Stromal cell of bone marrow (primary cell): Measurements from ENCODE around the gene SMYD3.

ENCODE experiments used
- DNase-seq: peaks from one replicate; pipeline ENCODE4 v3.0.0-alpha.2; 2012; ENCODE audit warnings: low read depth

SMYD3 gene

DNA sequence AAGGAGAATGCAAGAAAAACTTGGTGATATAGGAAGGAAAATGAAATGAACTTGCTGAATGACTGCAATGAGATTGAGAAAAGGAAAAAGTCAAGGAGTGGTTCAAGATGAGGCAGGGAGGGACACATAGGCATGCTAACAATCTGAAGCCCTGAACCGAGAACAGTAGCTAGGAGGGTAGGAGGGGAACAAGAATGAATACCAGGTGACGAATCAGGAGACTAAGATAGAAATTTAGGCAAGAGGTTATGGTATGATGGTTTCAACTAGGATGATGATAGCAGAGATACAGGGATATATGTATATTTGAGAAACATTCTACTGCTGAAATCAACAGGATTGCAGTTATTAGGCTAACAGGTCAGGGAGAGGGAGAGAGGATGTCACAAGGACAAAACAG is 44.1 kb downstream of the SMYD3 start:
- DNase-seq: no peak

DNA sequence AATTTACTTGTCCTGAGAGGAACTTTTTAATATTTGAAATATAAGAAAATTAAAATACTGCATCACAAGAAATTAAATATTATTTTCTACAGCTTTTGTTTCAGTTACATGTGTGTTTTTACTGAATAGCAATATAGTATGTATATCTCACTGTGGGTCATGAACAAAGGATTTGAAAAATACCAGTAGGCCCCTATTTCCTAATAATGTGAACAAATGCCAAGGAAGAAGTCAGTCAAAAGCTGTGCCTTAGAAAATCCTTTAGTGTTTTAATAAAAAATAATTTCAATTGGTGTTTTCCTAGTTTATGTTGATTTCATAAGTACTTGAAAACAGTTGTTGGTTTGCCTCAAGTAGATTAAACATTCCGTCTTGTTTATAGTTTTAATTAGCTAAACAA is 46.7 kb downstream of the SMYD3 start:
- no peak for DNase-seq

DNA sequence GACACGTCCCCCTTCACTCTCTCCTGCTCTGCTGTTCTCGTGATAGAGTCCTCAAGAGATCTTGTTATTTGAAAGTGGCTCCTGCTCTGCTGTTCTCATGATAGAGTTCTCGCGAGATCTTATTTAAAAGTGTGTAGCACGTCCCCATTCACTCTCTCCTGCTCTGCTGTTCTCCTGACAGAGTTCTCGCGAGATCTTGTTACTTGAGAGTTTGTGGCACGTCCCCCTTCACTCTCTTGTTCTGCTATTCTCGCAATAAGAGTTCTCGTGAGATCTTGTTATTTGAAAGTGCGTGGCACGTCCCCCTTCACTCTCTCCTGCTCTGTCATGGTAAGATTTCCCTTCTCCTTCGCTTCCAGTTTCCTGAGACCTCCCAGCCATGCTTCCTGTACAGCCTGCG is 47.9 kb downstream of the SMYD3 start:
- DNase-seq: no peak

DNA sequence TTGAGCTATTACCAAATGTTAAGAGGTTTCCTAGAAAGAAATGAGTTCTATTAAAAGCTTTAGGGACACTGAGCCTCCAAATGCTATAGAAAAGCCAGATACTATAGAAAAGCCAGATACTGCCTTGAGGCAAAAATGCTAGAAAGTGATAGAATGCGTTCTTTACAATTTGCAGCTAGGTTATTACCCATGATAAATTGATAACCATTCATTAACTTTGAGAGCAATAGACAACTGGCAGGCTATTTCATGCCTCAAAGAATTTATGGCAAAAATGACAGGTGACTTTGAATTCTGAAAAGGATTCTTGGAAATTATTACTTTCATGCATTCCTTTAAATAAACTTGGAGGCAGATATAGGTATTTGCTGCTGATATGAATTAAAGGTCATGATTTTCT is 51.6 kb downstream of the SMYD3 start:
- DNase-seq: no peak

DNA sequence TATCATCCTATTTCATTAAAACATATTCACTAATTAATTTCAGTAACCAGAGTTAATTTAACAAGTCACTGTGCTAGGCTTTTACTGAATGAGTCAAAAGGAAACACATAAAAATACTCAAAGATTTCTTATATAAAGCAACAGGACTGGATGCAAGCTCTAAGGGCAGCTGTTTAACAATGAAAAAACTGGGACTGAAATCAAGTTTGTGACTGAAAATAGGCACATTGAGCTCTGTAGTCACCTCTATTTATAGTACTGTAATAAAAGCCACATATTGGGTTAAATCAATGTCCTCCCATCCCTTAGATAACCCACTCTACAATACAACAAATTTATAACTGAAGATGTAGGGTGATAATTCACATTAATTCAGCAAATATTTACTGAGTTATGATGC is 52.4 kb downstream of the SMYD3 start:
- no peak for DNase-seq

DNA sequence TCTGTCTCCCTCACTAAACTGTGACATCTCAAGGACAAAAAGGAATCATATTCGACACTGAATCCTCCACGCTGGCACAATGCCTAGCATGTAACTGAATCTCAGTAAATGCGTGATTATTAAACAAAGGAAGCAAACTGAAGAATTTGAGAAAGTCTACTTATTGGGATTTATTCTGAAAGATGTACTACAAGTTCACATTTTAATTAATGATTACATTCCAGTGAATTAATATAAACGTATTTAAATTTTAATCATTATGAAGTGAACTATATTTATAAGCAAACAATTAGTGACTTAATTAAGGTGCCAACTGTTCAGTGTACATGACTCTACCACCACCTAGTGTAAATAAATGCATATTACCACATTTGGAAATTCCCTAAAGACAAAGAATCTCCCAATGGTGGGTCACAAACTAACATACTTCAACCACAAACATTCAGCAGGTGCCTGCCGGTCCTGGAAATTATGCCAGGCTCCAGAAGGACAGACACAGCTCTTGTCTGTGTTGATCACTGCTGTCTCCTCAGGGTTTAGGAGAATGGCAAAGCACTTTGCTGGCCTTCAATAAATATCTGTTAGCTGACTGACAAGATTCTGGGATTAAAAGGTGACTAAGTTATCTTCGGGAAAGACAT is 56.3 kb downstream of the SMYD3 start:
- no peak for DNase-seq

DNA sequence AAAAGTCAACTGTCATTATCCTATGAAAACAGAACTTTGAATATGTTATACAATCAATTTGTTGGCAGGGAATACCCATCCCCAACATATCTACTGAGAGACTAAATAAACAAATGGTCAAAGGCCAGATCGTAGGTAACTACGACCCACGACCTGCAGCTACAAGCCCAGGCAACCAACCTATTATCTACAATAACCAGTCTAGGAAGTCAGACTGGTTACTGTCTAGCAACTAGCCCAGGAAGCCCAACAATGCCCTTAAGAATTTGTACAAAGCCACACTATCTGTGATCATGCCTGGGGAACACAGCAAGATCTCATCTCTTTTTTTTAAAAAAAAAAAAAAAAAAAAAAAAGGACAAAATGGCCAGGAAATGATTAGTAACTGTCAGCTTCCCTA is 58.7 kb downstream of the SMYD3 start:
- no peak for DNase-seq

DNA sequence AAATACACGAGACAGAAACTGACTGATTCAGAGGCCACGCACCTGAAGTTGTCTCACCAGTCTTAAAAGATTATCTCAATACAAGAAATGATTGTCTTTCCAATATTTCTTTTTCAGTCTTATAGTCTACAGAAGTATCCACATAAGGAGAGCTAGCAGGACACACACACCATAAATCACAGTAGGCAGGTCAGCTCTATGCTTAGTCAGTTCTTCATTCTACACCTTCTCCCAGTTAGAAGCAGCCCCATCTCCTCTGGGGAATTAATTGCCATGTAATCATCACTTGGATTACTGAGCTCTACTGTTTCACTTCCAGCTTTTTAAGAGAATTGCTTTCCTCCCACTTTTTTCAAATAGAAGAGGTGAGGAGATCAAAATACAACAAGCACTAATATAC is 59.6 kb downstream of the SMYD3 start:
- no peak for DNase-seq

DNA sequence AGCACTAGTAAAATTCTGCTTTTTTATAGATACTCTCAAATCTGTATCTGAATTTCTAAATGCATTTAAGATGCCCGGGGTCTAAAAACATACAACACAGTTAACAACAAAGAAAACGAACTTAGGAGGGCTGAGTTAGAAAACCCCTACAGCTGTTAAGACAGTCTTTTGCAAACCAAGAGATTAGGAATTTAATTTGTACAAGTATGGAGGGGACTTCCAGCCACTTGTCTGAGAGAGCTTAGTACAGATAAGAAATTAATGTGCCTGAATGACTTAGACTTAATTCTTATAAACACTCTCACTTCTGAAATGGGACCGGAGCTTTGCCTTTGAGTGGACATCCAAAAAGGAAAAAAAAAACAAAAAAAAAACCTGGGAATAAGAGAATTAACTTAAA is 61.6 kb downstream of the SMYD3 start:
- DNase-seq: no peak

DNA sequence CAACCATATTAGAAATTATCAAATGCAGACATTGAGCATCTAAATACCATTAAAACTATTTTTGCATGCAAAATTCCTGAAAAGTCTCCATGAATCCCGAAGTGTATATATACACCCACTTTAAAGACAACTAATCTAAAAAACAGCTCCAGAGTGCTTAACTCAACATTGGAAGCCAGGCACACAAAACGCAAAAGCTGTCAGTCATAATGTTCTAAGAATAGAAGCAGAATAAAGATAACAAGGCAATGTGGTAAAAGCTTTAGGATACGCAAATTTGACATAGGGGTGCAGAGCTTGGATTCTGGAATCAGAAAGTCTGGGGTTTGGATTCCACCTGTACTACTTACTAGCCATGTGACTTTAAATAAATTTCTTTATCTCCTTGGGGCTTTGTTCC is 62.5 kb downstream of the SMYD3 start:
- DNase-seq: no peak

DNA sequence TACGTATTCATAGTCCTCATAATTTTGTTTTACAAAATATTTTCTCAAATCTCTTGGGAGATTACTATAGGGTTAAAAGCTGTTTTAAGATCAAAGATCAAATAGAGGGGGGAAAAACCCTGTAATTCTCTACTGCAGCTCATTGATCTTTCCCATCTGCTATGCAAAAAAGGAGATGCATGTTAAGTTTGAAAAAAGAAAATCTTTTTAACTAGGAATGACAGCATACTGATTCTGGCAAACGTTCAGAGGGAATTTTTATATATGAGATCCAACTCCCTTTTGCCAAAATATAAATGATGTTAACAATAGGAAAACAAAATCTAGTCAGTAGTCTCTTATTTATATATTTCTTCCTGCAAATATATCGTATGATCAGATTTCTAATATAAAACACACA is 69.1 kb downstream of the SMYD3 start:
- DNase-seq: no peak

DNA sequence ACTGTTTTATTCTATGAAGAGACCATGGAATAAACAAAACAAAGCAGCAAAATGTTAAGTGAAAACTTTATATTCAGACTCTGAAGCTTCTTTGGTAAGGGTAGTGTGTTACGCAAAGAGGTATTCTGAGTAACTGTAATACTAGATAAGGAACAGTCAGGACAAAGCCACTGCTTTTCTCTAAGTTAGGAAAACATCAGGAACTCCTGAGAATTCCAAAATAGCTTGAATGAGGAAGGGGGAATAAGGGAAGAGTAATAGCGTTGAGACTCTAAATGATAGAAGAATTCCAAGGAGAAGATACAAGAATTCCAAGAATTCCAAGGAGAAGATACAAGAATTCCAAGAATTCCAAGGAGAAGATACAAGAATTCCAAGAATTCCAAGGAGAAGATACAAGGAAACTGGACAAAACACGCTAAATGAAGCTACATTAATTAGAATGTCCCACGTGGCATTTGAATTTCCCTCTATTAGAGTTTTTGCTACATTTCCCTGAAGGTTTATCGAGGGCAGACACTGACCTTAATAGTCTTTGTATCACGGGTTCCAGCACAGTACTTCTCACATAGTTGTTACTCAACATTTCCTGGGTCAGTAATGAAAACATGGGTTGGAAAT is 71.5 kb downstream of the SMYD3 start:
- DNase-seq: no peak

DNA sequence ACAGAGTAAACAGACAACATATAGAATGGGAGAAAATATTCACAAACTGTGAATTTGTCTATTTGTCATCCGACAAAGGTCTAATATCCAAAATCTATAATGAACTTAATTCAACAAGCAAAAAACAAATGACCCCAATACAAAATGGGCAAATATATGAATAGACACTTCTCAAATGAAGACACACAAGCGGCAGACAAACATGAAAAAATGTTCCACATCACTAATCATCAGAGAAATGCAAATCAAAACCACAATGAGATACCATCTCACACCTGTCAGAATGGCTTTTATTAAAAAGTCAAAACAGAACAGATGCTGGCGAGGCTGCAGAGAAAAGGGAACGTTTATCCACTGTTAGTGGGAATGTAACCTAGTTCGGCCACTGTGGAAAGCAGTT is 72.7 kb downstream of the SMYD3 start:
- DNase-seq: no peak

DNA sequence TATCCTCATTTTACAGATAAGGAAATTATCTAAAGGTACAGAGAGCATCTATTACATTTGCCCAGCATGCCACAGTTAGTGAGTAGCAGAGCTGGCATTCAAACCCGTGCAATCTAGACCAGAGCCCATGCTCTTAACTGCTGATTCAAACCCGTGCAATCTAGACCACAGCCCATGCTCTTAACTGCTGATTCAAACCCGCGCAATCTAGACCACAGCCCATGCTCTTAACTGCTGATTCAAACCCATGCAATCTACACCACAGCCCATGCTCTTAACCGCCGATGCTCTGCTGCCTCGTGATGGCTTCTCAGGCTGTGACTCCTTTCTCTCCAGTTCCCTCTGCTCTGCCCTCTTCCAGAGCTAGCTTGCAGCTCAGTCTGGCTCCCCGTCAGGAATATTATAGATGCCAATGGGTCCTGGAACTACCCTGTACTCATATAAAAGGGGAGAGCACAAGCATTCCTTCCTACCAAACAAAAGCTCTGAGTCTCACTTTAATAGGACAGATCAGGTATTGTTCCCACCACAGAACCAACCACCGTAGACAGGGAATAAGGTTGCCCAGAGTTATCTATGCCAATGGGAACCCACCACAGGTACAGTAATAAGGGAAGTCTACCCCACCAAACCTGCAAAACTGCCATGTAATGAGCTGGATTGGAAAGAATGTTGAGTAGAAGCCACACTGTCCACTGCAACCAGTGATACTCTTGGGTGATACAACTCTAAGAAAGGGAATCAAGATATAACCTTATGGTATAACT is 78.4 kb downstream of the SMYD3 start:
- peak; percentile 93 for DNase-seq

DNA sequence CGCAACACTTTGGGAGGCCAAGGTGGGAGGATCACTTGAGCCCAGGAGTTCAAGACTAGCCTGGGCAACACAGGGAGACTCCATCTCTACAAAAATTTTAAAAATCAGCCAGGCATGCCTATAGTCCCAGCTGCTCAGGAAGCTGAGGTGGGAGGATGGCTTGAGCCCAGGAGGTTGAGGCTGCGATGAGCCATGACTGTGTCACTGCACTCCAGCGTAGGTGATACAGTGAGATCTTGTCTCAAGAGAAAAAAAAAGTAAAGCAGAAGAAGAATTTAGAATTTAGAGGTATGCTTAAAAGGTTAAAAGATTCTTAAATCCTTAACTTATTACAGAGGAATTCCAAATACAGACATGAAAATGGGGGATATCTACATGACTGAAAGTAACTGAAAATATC is 79.5 kb downstream of the SMYD3 start:
- no peak for DNase-seq

DNA sequence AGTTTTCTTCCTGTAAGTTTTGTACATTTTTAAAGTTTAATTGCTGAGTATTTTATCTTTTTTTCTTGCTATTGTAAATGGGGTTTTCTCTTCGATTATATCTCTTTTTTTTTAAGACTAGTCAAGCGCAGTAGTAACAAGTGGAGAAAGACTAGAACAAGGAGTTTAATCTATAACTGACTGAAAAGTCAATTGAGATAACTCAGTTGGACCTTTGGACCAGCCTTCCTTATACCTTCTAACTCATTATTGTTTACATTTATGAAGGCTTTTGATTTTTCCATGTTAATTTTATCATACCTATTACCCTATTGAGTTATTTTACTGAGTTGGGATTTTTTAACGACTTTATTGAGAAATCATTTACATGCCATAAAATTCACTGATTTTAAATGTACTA is 81.2 kb downstream of the SMYD3 start:
- DNase-seq: no peak

DNA sequence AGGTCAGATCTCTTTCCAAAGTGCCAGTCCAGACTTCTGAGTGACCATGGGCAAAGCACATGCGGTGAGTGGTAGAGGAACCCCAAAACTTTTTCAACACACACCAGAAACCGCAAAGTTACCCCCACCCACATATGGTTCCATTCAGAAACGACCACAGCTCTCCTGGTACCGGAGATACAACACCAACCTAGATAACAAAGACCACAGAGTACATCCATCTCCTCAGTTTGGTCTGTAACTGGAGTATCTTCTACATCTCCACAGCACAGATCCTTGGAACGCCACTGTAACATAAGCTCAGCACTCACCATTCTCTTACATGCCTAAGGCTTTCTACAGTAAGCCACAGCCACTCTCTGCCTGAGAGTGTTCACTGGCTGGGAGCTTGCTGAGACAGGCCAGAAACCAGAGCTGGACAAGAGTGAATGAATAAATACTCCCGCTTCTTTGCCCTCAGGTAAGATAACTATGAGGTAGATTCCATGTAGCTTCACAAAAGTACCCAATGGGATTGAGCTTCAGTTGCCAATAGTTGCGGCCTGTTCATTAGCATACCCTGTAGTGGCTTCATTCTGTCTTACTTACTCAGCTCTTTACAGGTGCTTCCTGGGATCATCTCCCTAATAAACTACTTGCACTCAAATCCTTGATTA is 81.8 kb downstream of the SMYD3 start:
- no peak for DNase-seq

DNA sequence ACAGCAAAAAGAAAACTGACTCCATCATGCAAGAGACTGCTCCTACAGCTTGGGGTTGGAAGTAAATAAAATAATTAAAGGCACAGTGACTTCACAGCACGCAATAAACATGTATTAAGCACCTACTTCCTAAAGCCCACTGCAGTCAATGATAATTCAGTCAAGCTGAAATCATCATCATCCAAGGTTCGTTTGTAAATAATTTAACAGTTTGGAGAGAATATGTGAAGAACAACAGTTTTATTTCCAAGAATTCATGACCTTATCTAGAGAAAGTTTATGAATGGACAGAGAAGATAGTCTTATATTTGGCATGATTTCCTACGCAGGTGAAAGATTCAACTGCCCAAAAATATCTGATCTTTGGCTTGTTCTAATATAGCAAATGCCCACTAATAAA is 86.8 kb downstream of the SMYD3 start:
- no peak for DNase-seq

DNA sequence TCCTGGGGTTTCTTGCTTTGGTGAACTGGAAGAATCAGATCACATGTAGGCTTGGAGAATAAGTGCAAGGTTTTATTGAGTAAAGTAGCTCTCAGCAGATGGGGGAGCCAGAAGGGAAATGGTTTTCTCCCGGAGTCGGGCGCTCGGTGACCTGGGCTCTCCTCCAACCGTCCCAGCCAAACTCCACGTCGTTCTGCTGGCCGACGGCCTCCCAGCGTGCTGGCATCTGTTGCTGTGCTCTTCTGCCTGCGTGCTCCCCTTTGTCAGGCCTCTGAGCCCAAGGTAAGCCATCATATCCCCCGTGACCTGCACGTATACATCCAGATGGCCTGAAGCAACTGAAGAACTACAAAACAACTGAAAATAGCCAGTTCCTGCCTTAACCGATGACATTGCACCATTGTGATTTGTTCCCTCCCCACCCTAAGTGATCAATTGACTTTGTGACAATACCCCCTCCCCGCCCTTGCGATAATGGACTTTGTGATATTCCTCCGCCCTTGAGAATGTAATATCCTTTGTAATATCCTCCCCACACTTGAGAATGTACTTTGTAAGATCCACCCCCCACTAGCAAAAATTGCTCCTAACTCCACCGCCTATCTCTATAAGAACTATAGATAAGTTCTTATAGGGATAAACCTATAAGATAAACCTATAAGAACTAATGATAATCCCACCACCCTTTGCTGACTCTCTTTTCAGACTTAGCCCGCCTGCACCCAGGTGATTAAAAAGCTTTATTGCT is 88.3 kb downstream of the SMYD3 start:
- no peak for DNase-seq

DNA sequence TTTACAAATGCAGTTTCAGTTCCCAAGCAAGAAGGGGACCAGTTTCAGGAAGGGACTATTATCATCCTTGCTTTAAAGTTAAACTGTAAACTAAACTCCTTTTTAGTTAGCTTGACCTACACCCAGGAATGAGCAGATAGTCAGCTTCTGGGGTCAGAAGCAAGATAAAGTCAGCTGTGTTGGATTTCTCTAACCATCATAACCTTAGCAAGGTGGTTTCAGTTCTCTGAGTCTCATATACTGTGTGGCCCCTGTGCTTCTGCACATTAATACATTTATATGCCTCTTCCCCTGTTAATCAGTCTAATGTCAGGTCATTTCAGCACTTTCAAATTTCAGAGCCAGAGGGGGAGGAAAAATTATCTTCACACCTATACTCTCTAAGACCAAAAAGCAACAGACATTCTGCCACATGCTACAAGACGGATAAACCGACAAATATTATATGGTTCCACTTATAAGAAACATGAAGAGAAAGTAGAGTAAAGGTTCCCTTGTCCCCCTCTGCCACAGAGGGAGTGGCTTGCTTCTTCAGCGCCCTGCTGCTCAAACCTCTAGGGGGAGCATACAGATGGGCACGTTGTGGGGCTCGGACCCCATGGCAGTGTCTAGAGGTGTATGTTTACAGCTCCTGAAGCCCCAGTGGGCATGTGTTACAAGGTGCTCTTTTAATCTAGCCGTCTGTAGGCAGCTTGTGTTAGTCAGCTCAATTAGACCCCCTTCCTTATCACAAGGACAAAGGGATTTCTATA is 89.1 kb downstream of the SMYD3 start:
- DNase-seq: no peak

DNA sequence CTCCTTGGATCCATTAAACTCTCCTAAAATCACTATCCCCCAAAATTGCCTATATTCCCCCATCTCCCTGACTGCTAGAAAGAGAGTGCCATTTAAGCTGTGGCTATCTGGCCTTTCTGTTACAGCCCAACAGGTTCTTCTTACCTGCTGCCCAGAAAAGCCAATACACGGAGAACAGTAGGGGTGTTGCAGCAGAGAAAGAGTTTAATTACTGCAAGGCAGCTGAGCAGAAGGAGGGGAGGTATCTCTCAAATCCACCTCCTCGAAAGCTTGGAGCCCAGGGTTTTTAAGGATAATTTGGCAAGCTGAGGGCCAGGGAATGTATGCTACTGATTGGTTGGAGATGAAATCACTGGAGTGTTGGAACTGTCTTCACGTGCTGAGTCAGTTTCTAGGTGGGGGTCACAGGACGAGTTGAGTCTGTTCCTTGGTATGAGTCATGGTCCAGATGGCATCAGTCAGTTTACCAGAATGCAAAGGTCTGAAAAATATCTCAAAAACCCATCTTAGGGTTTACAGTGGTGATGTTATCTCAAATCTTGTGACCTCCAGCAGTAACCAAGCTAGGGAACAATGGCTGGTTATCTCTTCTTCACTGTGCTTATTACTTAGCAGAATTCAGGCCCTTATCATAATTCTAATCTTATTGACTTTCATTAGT is 89.8 kb downstream of the SMYD3 start:
- peak; percentile 36 for DNase-seq
